Measurements from ENCODE around the gene TMEM92. TPM values are rescaled to one million over a fixed set of nuclear protein-coding genes. Genes with fewer than 3 reads are reported as not detected.
A peak's percentile ranks its signal among the peaks of the same experiment; 100 is the strongest.

Gene TMEM92
- total and polyA plus RNA-seq, 4 donors, result 0.05 to 17.9 (median 4.0) TPM

GRCh38 chr17:50283714-50284113, 9.4 kb downstream of the TMEM92 start:
- Histone ChIP-seq H3K4me3 (ENCODE audit: low read depth in 1 of 3, low read length in 3 of 3) (no peak overlapping the region), H3K4me1 (ENCODE audit: control insufficient read depth in 4 of 4, insufficient read depth in 4 of 4, low read length in 3 of 4) (peaks cover 0 to 8% (median 0%) of the 10 kb centered on the region in 4 donors), H3K9ac (ENCODE audit: low read depth in 1 of 2, low read length in 2 of 2) (no peak overlapping the region), H3K36me3 (ENCODE audit: control insufficient read depth in 4 of 4, insufficient read depth in 3 of 4, low read depth in 1 of 4, low read length in 3 of 4) (no peaks in the 10 kb centered on the region), H3K27me3 (ENCODE audit: control insufficient read depth in 4 of 4, insufficient read depth in 4 of 4, low read length in 3 of 4) (no peaks in the 10 kb centered on the region), H3K9me3 (ENCODE audit: control insufficient read depth in 4 of 4, low read length in 3 of 4) (no peaks in the 10 kb centered on the region), H3K27ac (ENCODE audit: low read depth in 1 of 2, low read length in 2 of 2) (no peak overlapping the region)
- 67% methylated on average over 7 of the region's 7 CpGs for WGBS
- TF ChIP-seq YY1 (IDR thresholded peaks at IDR 0.05) (no peak), EGR1 (IDR thresholded peaks at IDR 0.05; ENCODE audit: low read depth in 2 of 2) (no peak), HNF4G (IDR thresholded peaks at IDR 0.05) (no peak), HNF4A (conservative IDR thresholded peaks at IDR 0.05) (peak; percentile 53 to 67), NR2F2 (IDR thresholded peaks at IDR 0.05) (peak; percentile 38), FOXA1 (IDR thresholded peaks at IDR 0.05) (no peak), CTCF (IDR thresholded peaks at IDR 0.05; ENCODE audit: low read depth, low read length, missing input control) (no peak), RXRA (IDR thresholded peaks at IDR 0.05) (peak in 1 of 2 donors; percentile 46), ZBTB33 (IDR thresholded peaks at IDR 0.05) (no peak), TAF1 (conservative IDR thresholded peaks at IDR 0.05) (no peak), REST (IDR thresholded peaks at IDR 0.05) (no peak), RAD21 (IDR thresholded peaks at IDR 0.05) (no peak), SP1 (IDR thresholded peaks at IDR 0.05) (peak; percentile 22)
- DNase-seq (ENCODE audit: low spot score), result no peak

GRCh38 chr17:50285941-50286340, 11.7 kb downstream of the TMEM92 start:
- Histone ChIP-seq H3K9me3 (ENCODE audit: control insufficient read depth in 4 of 4, low read length in 3 of 4) (no peaks in the 10 kb centered on the region), H3K36me3 (ENCODE audit: control insufficient read depth in 4 of 4, insufficient read depth in 3 of 4, low read depth in 1 of 4, low read length in 3 of 4) (no peaks in the 10 kb centered on the region), H3K27ac (ENCODE audit: low read depth in 1 of 2, low read length in 2 of 2) (no peak overlapping the region), H3K4me1 (ENCODE audit: control insufficient read depth in 4 of 4, insufficient read depth in 4 of 4, low read length in 3 of 4) (peaks cover 0 to 6% (median 0%) of the 10 kb centered on the region in 4 donors), H3K27me3 (ENCODE audit: control insufficient read depth in 4 of 4, insufficient read depth in 4 of 4, low read length in 3 of 4) (no peaks in the 10 kb centered on the region), H3K9ac (ENCODE audit: low read depth in 1 of 2, low read length in 2 of 2) (no peak overlapping the region), H3K4me3 (ENCODE audit: low read depth in 1 of 3, low read length in 3 of 3) (no peak overlapping the region)
- WGBS, result 80% methylated on average over 3 of the region's 3 CpGs
- DNase-seq (ENCODE audit: low spot score), result no peak
- TF ChIP-seq TAF1 (conservative IDR thresholded peaks at IDR 0.05) (no peak), MAX (IDR thresholded peaks at IDR 0.05) (no peak), YY1 (IDR thresholded peaks at IDR 0.05) (no peak), SP1 (IDR thresholded peaks at IDR 0.05) (no peak), JUND (IDR thresholded peaks at IDR 0.05) (no peak), RXRA (IDR thresholded peaks at IDR 0.05) (no peak), GABPA (IDR thresholded peaks at IDR 0.05 in 1 of 2, conservative IDR thresholded peaks at IDR 0.05 in 1 of 2) (no peak), CTCF (IDR thresholded peaks at IDR 0.05; ENCODE audit: low read depth, low read length, missing input control) (no peak), REST (IDR thresholded peaks at IDR 0.05) (no peak), HNF4G (IDR thresholded peaks at IDR 0.05) (no peak), ATF3 (IDR thresholded peaks at IDR 0.05) (no peak)

All from liver (tissue), 9 donors.